Measurements from ENCODE around the gene TLL2. TPM values are rescaled to one million over a fixed set of nuclear protein-coding genes. Genes with fewer than 3 reads are reported as not detected.

TLL2 gene
- polyA plus RNA-seq, 3 donors, result 0.09 to 0.32 TPM; not detected in 1

- 56 to 62% (median 56%) methylated on average over 5 of the region's 5 CpGs for WGBS, 3 donors
- H3K27ac ChIP-seq (ENCODE audit: low read depth, low read length), result no peak overlapping the region
Measured at GRCh38 chr10:96321822-96322221, 191.9 kb downstream of the TLL2 start.

GRCh38 chr10:96319754-96320474 lies 193.8 kb downstream of the TLL2 start:
- no peak overlapping the region for H3K27ac ChIP-seq (ENCODE audit: low read depth, low read length)
- 30 to 40% (median 34%) methylated on average over 3 of the region's 3 CpGs for WGBS, 3 donors

GRCh38 chr10:96317067-96317833 lies 196.5 kb downstream of the TLL2 start:
- WGBS, 3 donors, result 79 to 81% (median 81%) methylated on average over 4 of the region's 4 CpGs
- H3K27ac ChIP-seq (ENCODE audit: low read depth, low read length), result no peak overlapping the region

Other genes with a start within 250 kb of the TLL2 start
- gene BLNK, start 242.4 kb downstream of the TLL2 start, polyA plus RNA-seq, result 1 to 10 TPM; 1.0 to 8.0 (median 2.9) TPM
- gene DNTT, start 209.5 kb downstream of the TLL2 start, polyA plus RNA-seq, result not detected
- gene OPALIN, start 154.9 kb downstream of the TLL2 start, polyA plus RNA-seq, result not detected
- gene TM9SF3, start 73.1 kb upstream of the TLL2 start, polyA plus RNA-seq, result 10 to 100 TPM; 27.5 to 36.8 (median 36.1) TPM
- gene PIK3AP1, start 206.6 kb upstream of the TLL2 start, polyA plus RNA-seq, result 1 to 10 TPM; 4.4 to 9.7 (median 9.4) TPM